C4-2B (cell line): ENCODE measurements around the gene GIPC2.

ENCODE experiments used
- H3K27ac ChIP-seq: fragments of 450-650 bp; 2 replicates; pipeline ENCODE4 v1.5.1; 2017
- CTCF ChIP-seq: fragments of 450-650 bp; conservative IDR thresholded peaks from 2 replicates; pipeline ENCODE4 v1.5.1; 2017; ENCODE audit warnings: mild to moderate bottlenecking
- ZFX ChIP-seq: fragments of 450-650 bp; IDR thresholded peaks from 2 replicates; pipeline ENCODE4 v1.6.1; 2017

GIPC2 gene

DNA sequence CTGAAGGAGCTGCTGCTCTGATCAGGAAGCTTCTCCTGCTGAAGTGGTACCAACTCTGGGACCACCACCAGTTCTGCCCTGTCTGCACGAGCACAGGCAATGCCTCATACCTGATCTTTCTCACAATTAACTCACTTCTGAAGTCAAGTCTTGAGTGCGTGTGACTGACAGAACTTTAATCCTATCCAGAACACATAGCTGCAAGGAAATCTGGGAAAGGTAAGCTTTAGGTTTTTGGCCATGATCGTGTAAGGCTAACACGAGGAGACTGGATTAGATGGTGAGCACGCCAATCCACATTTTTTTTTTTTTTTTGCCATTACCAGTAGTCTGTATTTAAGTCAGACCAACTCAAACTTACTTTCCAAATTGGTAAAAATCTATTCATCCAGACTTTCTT is 101.3 kb downstream of the GIPC2 start:
- H3K27ac ChIP-seq = peak overlapping the region; percentile 61
- no peak for TF ChIP-seq CTCF
- no peak for TF ChIP-seq ZFX

GRCh38 chr1:78153092-78153736 is 107.4 kb downstream of the GIPC2 start:
- H3K27ac ChIP-seq = no peak overlapping the region
- TF ChIP-seq CTCF (no peak), ZFX (no peak)

DNA sequence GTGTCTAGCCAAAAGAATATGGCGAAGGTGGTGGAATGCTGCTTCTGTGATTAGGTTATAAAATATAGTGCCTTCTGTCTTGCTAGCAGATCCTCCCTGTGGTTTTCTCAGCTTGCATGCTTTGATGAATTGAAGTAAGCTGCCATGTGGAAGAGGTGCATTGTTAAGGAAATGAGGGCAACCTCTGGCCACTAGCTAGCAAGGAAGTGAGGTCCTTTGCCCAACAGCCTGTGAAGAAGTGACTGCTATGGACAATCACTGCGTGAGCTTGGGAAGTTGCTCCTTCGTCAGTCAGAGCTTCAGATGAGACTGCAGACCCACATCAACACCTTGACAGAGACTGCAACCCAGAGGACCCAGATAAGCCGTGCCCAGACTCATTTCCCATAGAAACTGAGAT is 109.4 kb downstream of the GIPC2 start:
- no peak overlapping the region for H3K27ac ChIP-seq
- no peak for TF ChIP-seq ZFX
- TF ChIP-seq CTCF = no peak

- no peak overlapping the region for H3K27ac ChIP-seq
- TF ChIP-seq ZFX (no peak), CTCF (no peak)
These were observed 111.2 kb downstream of the GIPC2 start for GRCh38 chr1:78156805-78157521.

DNA sequence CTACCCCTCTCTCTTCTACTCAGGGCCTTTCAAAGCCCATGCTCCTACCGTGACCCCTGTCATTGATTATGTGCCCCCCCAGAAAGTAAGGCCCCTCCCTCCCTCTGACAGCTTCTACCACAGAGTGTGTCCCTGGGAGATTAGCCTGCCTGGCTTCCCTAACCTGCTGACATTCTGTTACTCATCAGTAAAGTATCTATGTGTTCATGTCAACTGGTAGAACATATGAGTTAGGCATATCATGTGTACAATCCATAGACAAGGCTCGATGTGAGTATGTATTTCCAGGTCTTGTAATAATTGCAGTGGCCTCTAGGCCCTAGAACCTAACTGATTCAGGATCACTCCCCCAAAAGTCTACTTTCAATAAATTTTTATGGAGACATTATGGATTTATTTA is 120.0 kb downstream of the GIPC2 start:
- H3K27ac ChIP-seq = no peak overlapping the region
- TF ChIP-seq ZFX = no peak
- TF ChIP-seq CTCF = no peak

DNA sequence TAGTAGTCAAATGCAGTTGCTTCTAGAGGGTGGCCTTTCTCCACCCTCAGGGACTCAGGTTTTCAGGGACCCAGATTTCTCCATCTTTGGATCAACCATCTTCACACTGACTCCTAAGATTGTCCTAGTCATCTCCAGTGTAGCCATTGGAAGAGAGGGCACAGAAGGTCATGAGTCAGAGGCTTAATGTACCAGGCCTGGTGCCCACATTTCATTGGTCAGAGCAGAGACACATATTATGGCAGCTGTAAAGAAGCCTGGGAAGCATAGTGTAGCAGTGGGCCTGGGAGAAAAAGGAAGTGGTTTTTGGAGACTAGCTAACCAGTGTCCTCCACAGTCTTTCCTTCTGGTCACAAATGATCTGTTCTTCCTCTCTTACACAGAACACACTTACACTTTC is 122.5 kb downstream of the GIPC2 start:
- H3K27ac ChIP-seq = no peak overlapping the region
- TF ChIP-seq ZFX = no peak
- TF ChIP-seq CTCF = no peak

DNA sequence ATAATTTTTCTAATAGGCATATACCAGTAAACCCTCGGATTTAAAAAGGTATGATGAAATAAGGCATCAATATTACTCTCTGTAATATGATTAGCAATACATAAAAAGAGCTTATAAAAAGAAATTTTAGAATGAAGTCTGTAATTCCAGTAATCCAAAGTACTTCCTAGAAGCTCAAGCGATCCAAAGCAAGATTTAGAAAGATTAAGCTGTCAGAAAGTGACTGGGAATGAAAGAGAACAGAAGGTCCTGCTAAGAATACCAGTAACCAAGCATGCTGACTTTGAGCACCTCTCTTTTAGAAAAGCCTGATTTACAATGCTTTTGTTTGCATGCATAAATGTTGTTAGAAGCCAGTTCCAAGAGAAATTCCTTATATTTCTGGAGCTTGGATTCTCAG is 125.1 kb downstream of the GIPC2 start:
- TF ChIP-seq ZFX = no peak
- TF ChIP-seq CTCF = no peak
- no peak overlapping the region for H3K27ac ChIP-seq
